ENCODE data around the gene FGF1.

The FGF1 gene

GRCh38 chr5:142601432-142601831 is 84.5 kb downstream of the FGF1 start:
- no peaks in the 10 kb centered on the region for H3K27me3 ChIP-seq (ENCODE audit: insufficient read depth, low read depth, severe bottlenecking)
- H3K27ac ChIP-seq, result no peak overlapping the region
- H3K9me3 ChIP-seq (ENCODE audit: severe bottlenecking), result no peaks in the 10 kb centered on the region
- no peak overlapping the region for H3K4me3 ChIP-seq (ENCODE audit: low read depth, low read length)
- peak; percentile 39; the same call in 1 of the 2 replicates for TF ChIP-seq CTCF (IDR thresholded peaks at IDR 0.05; ENCODE audit: low read depth, low read length)
- no peaks in the 10 kb centered on the region for H3K36me3 ChIP-seq
- peak; percentile 31 for DNase-seq

- Histone ChIP-seq H3K36me3 (no peaks in the 10 kb centered on the region), H3K9me3 (ENCODE audit: severe bottlenecking) (no peaks in the 10 kb centered on the region), H3K27me3 (ENCODE audit: insufficient read depth, low read depth, severe bottlenecking) (no peaks in the 10 kb centered on the region), H3K27ac (no peak overlapping the region), H3K4me3 (ENCODE audit: low read depth, low read length) (no peak overlapping the region)
- no peak for DNase-seq
- no peak for TF ChIP-seq CTCF (IDR thresholded peaks at IDR 0.05; ENCODE audit: low read depth, low read length)
Observed at GRCh38 chr5:142600611-142601358, 85.1 kb downstream of the FGF1 start.

- no peak for TF ChIP-seq CTCF (IDR thresholded peaks at IDR 0.05; ENCODE audit: low read depth, low read length)
- H3K27ac ChIP-seq, result no peak overlapping the region
Observed at GRCh38 chr5:142600092-142600491, 85.8 kb downstream of the FGF1 start.

GRCh38 chr5:142598338-142598700 is 87.6 kb downstream of the FGF1 start:
- no peak overlapping the region for H3K4me3 ChIP-seq (ENCODE audit: low read depth, low read length)
- TF ChIP-seq CTCF (IDR thresholded peaks at IDR 0.05; ENCODE audit: low read depth, low read length), result no peak
- no peaks in the 10 kb centered on the region for H3K36me3 ChIP-seq
- H3K9me3 ChIP-seq (ENCODE audit: severe bottlenecking), result peaks cover 2% of the 10 kb centered on the region
- H3K27ac ChIP-seq, result no peak overlapping the region
- DNase-seq, result no peak
- H3K27me3 ChIP-seq (ENCODE audit: insufficient read depth, low read depth, severe bottlenecking), result no peaks in the 10 kb centered on the region

More at GRCh38 chr5:142600092-142600491, 85.8 kb downstream of the FGF1 start:
- Histone ChIP-seq H3K4me3 (ENCODE audit: low read depth, low read length) (no peak overlapping the region), H3K36me3 (no peaks in the 10 kb centered on the region), H3K9me3 (ENCODE audit: severe bottlenecking) (peaks cover 2% of the 10 kb centered on the region), H3K27me3 (ENCODE audit: insufficient read depth, low read depth, severe bottlenecking) (no peaks in the 10 kb centered on the region)
- DNase-seq, result no peak

GRCh38 chr5:142597546-142598337 is 88.1 kb downstream of the FGF1 start:
- H3K27ac ChIP-seq, result no peak overlapping the region

More at GRCh38 chr5:142597546-142598337, 88.1 kb downstream of the FGF1 start:
- no peak overlapping the region for H3K4me3 ChIP-seq (ENCODE audit: low read depth, low read length)
- H3K27me3 ChIP-seq (ENCODE audit: insufficient read depth, low read depth, severe bottlenecking), result no peaks in the 10 kb centered on the region
- TF ChIP-seq CTCF (IDR thresholded peaks at IDR 0.05; ENCODE audit: low read depth, low read length), result no peak
- DNase-seq, result no peak
- H3K36me3 ChIP-seq, result no peaks in the 10 kb centered on the region
- H3K9me3 ChIP-seq (ENCODE audit: severe bottlenecking), result peaks cover 2% of the 10 kb centered on the region
